Naive B cell (primary cell): Measurements from ENCODE around the gene C5orf34. TPM values are rescaled to one million over a fixed set of nuclear protein-coding genes. Genes with fewer than 3 reads are reported as not detected.
"Not testable (repeated sequence)": the region's sequence is repeated elsewhere in the genome, so short reads cannot be mapped to it uniquely, and the experiment has no call there.

Source experiments
- ATAC-seq, 2 donors: fragments of 150-1000 bp; cut with Tn5 transposase; 2 replicates each; pipeline ENCODE4 v1.10.0; 2021; ENCODE audit warnings: low read depth in 2 of 2, mild to moderate bottlenecking in 2 of 2, moderate library complexity in 2 of 2
- DNase-seq: peaks from one replicate; pipeline ENCODE4 v3.0.0; 2022
- H3K27ac Mint-ChIP-seq, 6 donors: one replicate each; pipeline ENCODE4 v1.8.0; 2020 to 2022; ENCODE audit warnings: mild to moderate bottlenecking in 6 of 6, mixed read lengths in 6 of 6, moderate library complexity in 5 of 6, inconsistent platforms in 2 of 6
- H3K27me3 Mint-ChIP-seq, 3 donors: one replicate each; pipeline ENCODE4 v1.8.0; 2021 to 2022; ENCODE audit warnings: mixed read lengths in 3 of 3, mild to moderate bottlenecking in 1 of 3
- H3K36me3 Mint-ChIP-seq, 2 donors: one replicate each; pipeline ENCODE4 v1.8.0; 2020 to 2022; ENCODE audit warnings: mixed read lengths in 2 of 2, inconsistent platforms in 1 of 2, mild to moderate bottlenecking in 1 of 2
- H3K4me1 Mint-ChIP-seq, 3 donors: one replicate each; pipeline ENCODE4 v1.8.0; 2020 to 2022; ENCODE audit warnings: mixed read lengths in 3 of 3, inconsistent platforms in 1 of 3, mild to moderate bottlenecking in 1 of 3, moderate library complexity in 1 of 3
- H3K4me3 Mint-ChIP-seq, 8 donors: one replicate each; pipeline ENCODE4 v1.8.0; 2020 to 2022; ENCODE audit warnings: mild to moderate bottlenecking in 8 of 8, mixed read lengths in 8 of 8, moderate library complexity in 8 of 8, inconsistent platforms in 2 of 8
- H3K9me3 Mint-ChIP-seq, 7 donors: one replicate each; pipeline ENCODE4 v1.8.0; 2020 to 2022; ENCODE audit warnings: mixed read lengths in 7 of 7, mild to moderate bottlenecking in 5 of 7, inconsistent platforms in 2 of 7, moderate library complexity in 1 of 7
- polyA plus RNA-seq, 6 donors: library from polyadenylated mRNA; unstranded; fragments of 300-500 nt; fragmentation: Illumina TruSeq; gene quantifications; one replicate each; pipeline ENCODE4 v1.2.3, GENCODE V29; 2021; ENCODE audit warnings: low read depth in 6 of 6

Gene C5orf34
- polyA plus RNA-seq, result 1 to 10 TPM in 5 of 6 donors, not detected in 1; 1.2 to 3.9 (median 2.5) TPM

GRCh38 chr5:43514816-43515677, at the start of gene C5orf34:
C5orf34 (minus strand) TSS chr5:43515148; CDS start chr5:43509339, 5,809 bp downstream.
- no peaks in the 10 kb centered on the region for H3K27me3 Mint-ChIP-seq
- H3K4me1 Mint-ChIP-seq, result peaks cover 27 to 33% (median 29%) of the 10 kb centered on the region in 3 donors
- H3K36me3 Mint-ChIP-seq, result no peaks in the 10 kb centered on the region
- peak within 1 kb of the TSS; percentile 88 to 97 (median 96) for H3K27ac Mint-ChIP-seq
- peaks cover 0 to 4% (median 0%) of the 10 kb centered on the region in 7 donors for H3K9me3 Mint-ChIP-seq
- DNase-seq (peak; percentile 87), ATAC-seq (peak; percentile 97)
- peak within 1 kb of the TSS; percentile 89 to 98 (median 96) for H3K4me3 Mint-ChIP-seq

- H3K27me3 Mint-ChIP-seq, result no peaks in the 10 kb centered on the region
- H3K9me3 Mint-ChIP-seq, result peaks cover 0 to 1% (median 0%) of the 10 kb centered on the region in 7 donors
- no peak for DNase-seq
- no peak overlapping the region for H3K27ac Mint-ChIP-seq
- no peak for ATAC-seq
- H3K36me3 Mint-ChIP-seq, result no peaks in the 10 kb centered on the region
- no peak overlapping the region for H3K4me3 Mint-ChIP-seq
- no peaks in the 10 kb centered on the region for H3K4me1 Mint-ChIP-seq
These were observed 49.4 kb upstream of the C5orf34 start for GRCh38 chr5:43564289-43564850.

GRCh38 chr5:43563321-43563720, 48.4 kb upstream of the C5orf34 start:
- DNase-seq, result no peak
- Mint-ChIP-seq H3K36me3 (no peaks in the 10 kb centered on the region), H3K27ac (peak overlapping the region in 2 of 6 donors; percentile 10 to 55), H3K4me3 (no peak overlapping the region), H3K9me3 (peaks cover 0 to 1% (median 0%) of the 10 kb centered on the region in 7 donors), H3K4me1 (no peaks in the 10 kb centered on the region), H3K27me3 (no peaks in the 10 kb centered on the region)
- ATAC-seq, result no peak

DNA sequence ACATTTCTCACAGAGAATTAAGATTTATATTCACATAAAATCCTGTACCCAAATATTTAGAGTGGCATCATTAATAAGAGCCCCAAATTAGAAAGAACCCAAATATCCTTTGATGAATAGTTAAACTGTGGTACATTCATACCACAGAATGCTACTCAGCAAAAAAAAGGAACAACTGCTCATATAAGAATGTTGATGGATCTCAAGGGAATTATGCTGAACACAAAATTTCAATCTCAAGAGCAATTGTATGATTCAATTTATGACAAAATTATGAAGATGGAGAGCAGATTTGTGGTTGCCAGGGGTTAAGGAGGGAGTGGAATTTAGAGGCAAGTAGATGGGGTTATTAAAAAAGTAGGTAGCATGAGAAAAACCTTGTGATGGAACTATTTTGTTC, 46.4 kb upstream of the C5orf34 start:
- peaks cover 4 to 8% (median 7%) of the 10 kb centered on the region in 3 donors for H3K4me1 Mint-ChIP-seq
- ATAC-seq (no peak), DNase-seq (no peak)
- peak overlapping the region in 1 of 8 donors; percentile 3 for H3K4me3 Mint-ChIP-seq
- peaks cover 0 to 1% (median 0%) of the 10 kb centered on the region in 7 donors for H3K9me3 Mint-ChIP-seq
- no peaks in the 10 kb centered on the region for H3K36me3 Mint-ChIP-seq
- no peak overlapping the region for H3K27ac Mint-ChIP-seq
- no peaks in the 10 kb centered on the region for H3K27me3 Mint-ChIP-seq

- Mint-ChIP-seq H3K4me3 (peak overlapping the region in 1 of 8 donors; percentile 71), H3K9me3 (peaks cover 0 to 1% (median 0%) of the 10 kb centered on the region in 7 donors), H3K27ac (peak overlapping the region in 1 of 6 donors; percentile 4), H3K36me3 (no peaks in the 10 kb centered on the region), H3K4me1 (peaks cover 5 to 17% (median 13%) of the 10 kb centered on the region in 3 donors), H3K27me3 (no peaks in the 10 kb centered on the region)
- ATAC-seq (no peak), DNase-seq (no peak)
These were observed 45.2 kb upstream of the C5orf34 start for GRCh38 chr5:43560128-43560527.

DNA sequence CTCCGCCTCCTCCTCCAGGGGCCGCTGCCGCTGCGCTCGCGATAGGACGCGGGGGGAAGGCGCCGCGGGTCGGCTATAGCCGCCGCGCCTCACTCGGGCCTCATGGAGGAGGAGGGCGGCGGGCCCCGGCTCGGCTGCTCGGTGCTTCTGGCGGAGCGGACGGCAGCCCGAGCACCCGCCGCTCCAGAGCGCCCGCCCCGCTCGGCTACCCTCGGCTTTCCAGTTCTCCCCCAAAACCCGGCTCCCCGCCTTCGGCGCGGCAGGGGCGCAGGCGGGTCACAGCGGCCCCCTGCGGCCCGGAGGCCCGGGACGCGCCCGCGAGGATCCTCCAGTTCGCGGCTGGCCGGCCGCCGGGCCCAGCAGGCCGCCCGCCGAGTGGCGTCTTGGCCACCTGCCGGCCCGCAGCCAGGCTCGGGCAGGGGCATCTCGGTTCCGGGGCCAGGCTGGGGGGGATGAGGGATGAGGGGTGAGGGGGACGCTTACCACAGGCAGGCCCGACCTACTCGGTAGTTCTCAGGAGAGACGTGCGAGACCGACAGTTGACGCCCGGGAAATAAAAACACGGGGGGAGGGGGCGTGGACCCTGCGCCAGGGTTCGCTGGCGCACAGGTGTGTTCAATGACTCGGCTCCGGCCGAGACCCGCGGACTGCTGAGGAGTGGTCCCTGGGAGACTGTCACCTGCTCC, 42.1 kb upstream of the C5orf34 start, which contains the start of gene PAIP1:
TSS of gene PAIP1 (minus strand) at position 221 of the 686 bp plus-strand sequence. CDS start 231 bp downstream, outside the sequence.
- Mint-ChIP-seq H3K4me1 (peaks cover 8 to 20% (median 13%) of the 10 kb centered on the region in 3 donors), H3K36me3 (no peaks in the 10 kb centered on the region), H3K9me3 (peaks cover 0 to 1% (median 0%) of the 10 kb centered on the region in 7 donors), H3K4me3 (peak within 1 kb of the TSS; percentile 86 to 96 (median 94)), H3K27ac (peak within 1 kb of the TSS; percentile 92 to 99 (median 96)), H3K27me3 (no peaks in the 10 kb centered on the region)
- DNase-seq (peak; percentile 92), ATAC-seq (peak; percentile 72 to 75)

DNA sequence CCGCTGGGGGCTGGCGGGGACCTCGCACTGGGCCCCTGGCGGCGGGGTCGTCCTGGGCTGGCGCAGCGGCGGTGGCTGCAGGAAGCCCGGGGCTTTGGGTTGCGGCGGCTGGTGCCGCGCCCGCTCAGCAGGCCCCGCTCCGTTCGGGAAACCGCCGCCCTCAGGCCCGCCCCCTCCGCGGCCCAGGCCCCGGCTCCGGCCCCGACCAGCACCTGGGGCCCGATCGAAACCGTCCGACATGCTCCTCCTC, 41.6 kb upstream of the C5orf34 start:
- not testable (repeated sequence) for H3K36me3 Mint-ChIP-seq, H3K9me3 Mint-ChIP-seq, H3K27me3 Mint-ChIP-seq, DNase-seq
- peak; percentile 82 to 86 for ATAC-seq
- Mint-ChIP-seq H3K4me3 (peak overlapping the region in 6 of 8 donors; percentile 86 to 96 (median 92)), H3K27ac (peak overlapping the region in 3 of 6 donors; percentile 92 to 97 (median 94)), H3K4me1 (peaks cover 8 to 20% (median 13%) of the 10 kb centered on the region in 3 donors)

DNA sequence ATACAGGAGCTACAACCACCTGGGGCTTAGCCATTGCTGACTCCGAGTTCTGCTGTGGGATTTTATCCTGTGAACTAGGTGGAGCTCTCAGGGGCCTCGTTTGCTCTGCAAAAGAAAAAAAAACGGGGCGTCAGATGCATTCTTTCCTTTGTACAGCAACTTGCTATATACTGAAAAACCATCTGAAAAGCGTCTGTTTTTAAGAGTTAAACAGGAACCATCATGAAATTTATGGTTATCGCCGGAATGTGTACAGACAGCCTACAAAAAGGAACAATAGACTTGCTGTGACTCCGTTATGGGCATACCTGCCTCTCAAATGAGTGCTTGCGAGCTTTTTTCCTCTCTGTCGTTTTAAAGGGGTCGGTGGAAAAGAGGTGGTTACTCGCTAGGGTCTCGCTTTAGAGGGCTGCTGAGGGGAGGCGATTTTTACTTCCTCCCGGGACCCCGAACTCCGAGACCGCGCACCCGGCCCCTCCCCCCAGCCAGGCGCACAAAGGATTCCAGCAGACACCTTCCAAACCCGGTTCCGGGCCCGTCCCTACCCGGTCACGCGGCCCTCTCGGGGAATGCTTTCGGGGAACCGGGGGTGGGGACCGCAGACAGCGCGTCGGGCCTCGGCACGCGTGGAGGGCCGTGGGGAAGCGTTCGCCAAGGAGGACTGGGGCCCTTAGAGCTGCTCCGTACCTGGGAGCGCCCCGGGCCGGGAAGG, 41.1 kb upstream of the C5orf34 start:
- Mint-ChIP-seq H3K4me3 (peak overlapping the region in 7 of 8 donors; percentile 86 to 96 (median 94)), H3K4me1 (peaks cover 9 to 21% (median 15%) of the 10 kb centered on the region in 3 donors), H3K36me3 (peaks cover 1 to 2% of the 10 kb centered on the region in 2 donors), H3K27ac (peak overlapping the region; percentile 21 to 98 (median 94)), H3K9me3 (no peaks in the 10 kb centered on the region), H3K27me3 (no peaks in the 10 kb centered on the region)
- DNase-seq (no peak), ATAC-seq (peak in 1 of 2 donors; percentile 0)

- H3K9me3 Mint-ChIP-seq, result no peaks in the 10 kb centered on the region
- H3K36me3 Mint-ChIP-seq, result peaks cover 7% of the 10 kb centered on the region in 2 donors
- ATAC-seq (no peak), DNase-seq (no peak)
- no peak overlapping the region for H3K27ac Mint-ChIP-seq
- H3K27me3 Mint-ChIP-seq, result no peaks in the 10 kb centered on the region
- no peak overlapping the region for H3K4me3 Mint-ChIP-seq
- peaks cover 14 to 26% (median 20%) of the 10 kb centered on the region in 3 donors for H3K4me1 Mint-ChIP-seq
These were observed 39.5 kb upstream of the C5orf34 start for GRCh38 chr5:43554497-43554896.

DNA sequence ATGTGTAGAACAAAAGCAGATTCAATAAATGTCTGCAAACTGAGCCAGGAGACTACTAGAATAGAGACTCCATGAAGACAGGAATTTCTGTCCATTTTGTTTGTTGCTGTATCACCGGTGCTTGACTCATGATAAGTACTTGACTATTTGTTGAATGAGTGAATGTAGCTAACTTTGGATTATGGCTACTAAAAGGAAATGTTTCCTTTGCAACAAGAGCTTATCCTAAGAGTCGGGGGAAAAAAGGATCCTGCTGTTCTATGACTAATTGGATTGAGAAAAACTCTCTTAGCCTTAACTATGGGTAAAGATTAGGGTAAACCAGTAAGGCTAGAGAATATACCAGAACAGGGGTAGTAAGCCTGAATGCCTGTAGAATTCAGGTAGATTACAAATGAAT, 38.4 kb upstream of the C5orf34 start:
- H3K4me3 Mint-ChIP-seq, result no peak overlapping the region
- H3K4me1 Mint-ChIP-seq, result peaks cover 17 to 30% (median 20%) of the 10 kb centered on the region in 3 donors
- no peak overlapping the region for H3K27ac Mint-ChIP-seq
- H3K9me3 Mint-ChIP-seq, result no peaks in the 10 kb centered on the region
- H3K27me3 Mint-ChIP-seq, result no peaks in the 10 kb centered on the region
- DNase-seq, result no peak
- H3K36me3 Mint-ChIP-seq, result peaks cover 7% of the 10 kb centered on the region in 2 donors
- ATAC-seq, result no peak

- DNase-seq (no peak), ATAC-seq (no peak)
- Mint-ChIP-seq H3K27me3 (no peaks in the 10 kb centered on the region), H3K27ac (no peak overlapping the region), H3K9me3 (no peaks in the 10 kb centered on the region), H3K4me3 (peak overlapping the region in 1 of 8 donors; percentile 20), H3K4me1 (peaks cover 12 to 23% (median 13%) of the 10 kb centered on the region in 3 donors), H3K36me3 (peaks cover 7% of the 10 kb centered on the region in 2 donors)
These were observed 36.8 kb upstream of the C5orf34 start for GRCh38 chr5:43551731-43552130.

DNA sequence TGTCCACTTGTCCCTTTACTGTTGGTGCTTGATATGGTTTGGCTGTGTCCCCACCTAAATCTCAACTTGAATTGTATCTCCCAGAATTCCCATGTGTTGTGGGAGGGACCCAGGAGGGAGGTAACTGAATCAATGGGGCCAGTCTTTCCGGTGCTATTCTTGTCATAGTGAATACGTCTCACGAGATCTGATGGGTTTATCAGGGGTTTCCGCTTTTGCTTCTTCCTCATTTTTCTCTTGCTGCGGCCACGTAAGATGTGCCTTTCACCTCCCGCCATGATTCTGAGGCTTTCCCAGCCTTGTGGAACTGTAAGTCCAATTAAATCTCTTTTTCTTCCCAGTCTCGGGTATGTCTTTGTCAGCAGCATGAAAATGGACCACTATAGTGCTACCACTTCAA, 34.3 kb upstream of the C5orf34 start:
- not testable (repeated sequence) for H3K9me3 Mint-ChIP-seq, ATAC-seq, H3K27me3 Mint-ChIP-seq, H3K4me3 Mint-ChIP-seq, DNase-seq
- Mint-ChIP-seq H3K4me1 (peaks cover 7 to 10% (median 9%) of the 10 kb centered on the region in 3 donors), H3K36me3 (peaks cover 18 to 20% of the 10 kb centered on the region in 2 donors), H3K27ac (peak overlapping the region in 1 of 6 donors; percentile 73)

- ATAC-seq (no peak), DNase-seq (no peak)
- no peaks in the 10 kb centered on the region for H3K27me3 Mint-ChIP-seq
- H3K36me3 Mint-ChIP-seq, result peaks cover 20% of the 10 kb centered on the region in 2 donors
- H3K9me3 Mint-ChIP-seq, result no peaks in the 10 kb centered on the region
- peaks cover 7 to 10% (median 9%) of the 10 kb centered on the region in 3 donors for H3K4me1 Mint-ChIP-seq
- no peak overlapping the region for H3K4me3 Mint-ChIP-seq
- no peak overlapping the region for H3K27ac Mint-ChIP-seq
These were observed 33.4 kb upstream of the C5orf34 start for GRCh38 chr5:43548358-43548757.
